Naive B cell (primary cell): Measurements from ENCODE around the gene OTUB1. TPM values are rescaled to one million over a fixed set of nuclear protein-coding genes. Genes with fewer than 3 reads are reported as not detected.

ENCODE experiments used
- ATAC-seq, 2 donors: fragments of 150-1000 bp; cut with Tn5 transposase; 2 replicates each; pipeline ENCODE4 v1.10.0; 2021; ENCODE audit warnings: low read depth in 2 of 2, mild to moderate bottlenecking in 2 of 2, moderate library complexity in 2 of 2
- DNase-seq: peaks from one replicate; pipeline ENCODE4 v3.0.0; 2022
- H3K27ac Mint-ChIP-seq, 6 donors: one replicate each; pipeline ENCODE4 v1.8.0; 2020 to 2022; ENCODE audit warnings: mild to moderate bottlenecking in 6 of 6, mixed read lengths in 6 of 6, moderate library complexity in 5 of 6, inconsistent platforms in 2 of 6
- H3K27me3 Mint-ChIP-seq, 3 donors: one replicate each; pipeline ENCODE4 v1.8.0; 2021 to 2022; ENCODE audit warnings: mixed read lengths in 3 of 3, mild to moderate bottlenecking in 1 of 3
- H3K36me3 Mint-ChIP-seq, 2 donors: one replicate each; pipeline ENCODE4 v1.8.0; 2020 to 2022; ENCODE audit warnings: mixed read lengths in 2 of 2, inconsistent platforms in 1 of 2, mild to moderate bottlenecking in 1 of 2
- H3K4me1 Mint-ChIP-seq, 3 donors: one replicate each; pipeline ENCODE4 v1.8.0; 2020 to 2022; ENCODE audit warnings: mixed read lengths in 3 of 3, inconsistent platforms in 1 of 3, mild to moderate bottlenecking in 1 of 3, moderate library complexity in 1 of 3
- H3K4me3 Mint-ChIP-seq, 8 donors: one replicate each; pipeline ENCODE4 v1.8.0; 2020 to 2022; ENCODE audit warnings: mild to moderate bottlenecking in 8 of 8, mixed read lengths in 8 of 8, moderate library complexity in 8 of 8, inconsistent platforms in 2 of 8
- H3K9me3 Mint-ChIP-seq, 7 donors: one replicate each; pipeline ENCODE4 v1.8.0; 2020 to 2022; ENCODE audit warnings: mixed read lengths in 7 of 7, mild to moderate bottlenecking in 5 of 7, inconsistent platforms in 2 of 7, moderate library complexity in 1 of 7
- polyA plus RNA-seq, 6 donors: library from polyadenylated mRNA; unstranded; fragments of 300-500 nt; fragmentation: Illumina TruSeq; gene quantifications; one replicate each; pipeline ENCODE4 v1.2.3, GENCODE V29; 2021; ENCODE audit warnings: low read depth in 6 of 6

Gene OTUB1, protein sequence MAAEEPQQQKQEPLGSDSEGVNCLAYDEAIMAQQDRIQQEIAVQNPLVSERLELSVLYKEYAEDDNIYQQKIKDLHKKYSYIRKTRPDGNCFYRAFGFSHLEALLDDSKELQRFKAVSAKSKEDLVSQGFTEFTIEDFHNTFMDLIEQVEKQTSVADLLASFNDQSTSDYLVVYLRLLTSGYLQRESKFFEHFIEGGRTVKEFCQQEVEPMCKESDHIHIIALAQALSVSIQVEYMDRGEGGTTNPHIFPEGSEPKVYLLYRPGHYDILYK
- 100 to 1,000 TPM; 101 to 151 (median 113) TPM for polyA plus RNA-seq

DNA sequence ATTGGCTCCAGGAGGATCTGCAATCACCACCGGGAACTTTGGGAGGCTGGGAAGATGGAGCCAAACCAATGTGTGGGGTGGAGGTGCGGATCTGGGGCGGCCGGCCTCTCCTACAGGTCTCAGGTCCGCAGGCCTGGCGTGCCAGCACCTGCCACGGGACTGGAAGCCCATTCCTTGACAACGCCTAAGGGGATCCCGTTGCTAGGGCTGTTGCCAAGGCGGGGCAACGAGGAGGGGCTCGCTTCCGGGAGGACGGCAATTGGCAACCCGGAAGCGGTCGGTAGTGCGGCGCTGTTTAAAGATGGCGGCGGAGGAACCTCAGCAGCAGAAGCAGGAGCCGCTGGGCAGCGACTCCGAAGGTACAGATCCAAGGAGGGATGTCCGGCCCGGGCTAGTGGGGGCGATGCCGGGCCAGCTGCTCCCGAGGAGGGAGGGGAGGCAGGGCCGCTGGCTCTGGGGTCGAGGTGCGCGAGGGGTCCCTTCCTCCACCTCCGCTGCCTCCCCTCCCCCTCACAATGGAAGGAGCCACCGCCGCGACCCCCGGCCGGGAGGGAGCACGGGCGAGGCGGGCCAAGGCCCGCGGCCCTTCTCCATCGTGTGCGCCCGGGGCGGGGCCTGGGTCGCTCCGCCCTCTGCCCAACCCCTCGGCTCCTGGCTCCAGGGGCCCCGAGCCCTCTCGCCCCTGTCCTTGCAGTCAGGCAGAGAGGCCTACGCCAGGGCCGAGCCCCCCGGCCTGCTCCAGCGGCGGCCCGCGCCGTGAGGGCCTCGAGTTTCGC is at the start of gene OTUB1:
TSS of gene OTUB1 (plus strand) at position 283 of the 776 bp plus-strand sequence. CDS start at position 302, 19 bp downstream.
- H3K27ac Mint-ChIP-seq, result peak within 1 kb of the TSS; percentile 98 to 99 (median 98)
- peak within 1 kb of the TSS; percentile 95 to 99 (median 99) for H3K4me3 Mint-ChIP-seq
- DNase-seq, result peak; percentile 77
- ATAC-seq, result peak; percentile 82 to 87
- no peaks in the 10 kb centered on the region for H3K27me3 Mint-ChIP-seq
- peaks cover 34 to 50% (median 40%) of the 10 kb centered on the region in 3 donors for H3K4me1 Mint-ChIP-seq
- H3K9me3 Mint-ChIP-seq, result no peaks in the 10 kb centered on the region
- H3K36me3 Mint-ChIP-seq, result peaks cover 7 to 8% of the 10 kb centered on the region in 2 donors

DNA sequence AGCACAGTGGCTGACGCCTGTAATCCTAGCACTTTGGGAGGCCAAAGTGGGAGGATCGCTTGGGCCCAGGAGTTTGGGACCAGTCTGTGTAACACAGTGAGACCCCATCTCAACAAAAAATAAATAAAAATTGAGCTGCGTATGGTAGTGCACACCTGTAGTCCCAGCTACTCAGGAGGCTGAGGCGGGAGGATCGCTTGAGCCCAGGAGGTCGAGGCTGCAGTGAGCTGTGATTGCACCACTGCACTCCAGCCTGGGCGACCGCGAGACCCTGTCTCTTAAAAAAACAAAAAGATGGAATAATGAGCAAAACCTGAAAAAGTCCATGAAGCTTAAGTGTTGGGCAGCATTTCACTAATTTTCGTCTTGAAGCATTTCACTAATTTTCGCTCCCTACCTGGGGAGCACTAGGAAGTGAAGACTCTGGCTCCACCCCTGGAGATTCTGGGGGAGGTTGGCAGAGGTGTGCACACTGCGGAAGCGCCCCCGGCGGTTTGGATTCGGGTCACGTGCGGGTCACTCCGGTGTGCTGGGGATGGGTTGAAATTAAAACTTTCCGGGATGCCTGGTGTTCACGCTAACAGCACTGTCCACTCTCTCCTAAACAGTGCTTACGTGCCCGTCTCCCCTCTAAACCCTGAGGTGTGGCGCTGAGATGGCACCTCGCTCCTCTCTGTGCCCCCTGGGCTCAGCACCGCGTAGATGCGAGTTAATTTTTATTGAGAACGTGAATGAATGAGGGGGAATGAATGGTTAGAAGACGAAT is 48.3 kb upstream of the OTUB1 start:
- Mint-ChIP-seq H3K27me3 (no peaks in the 10 kb centered on the region), H3K4me3 (peak overlapping the region; percentile 78 to 94 (median 90)), H3K9me3 (no peaks in the 10 kb centered on the region), H3K4me1 (peaks cover 30 to 36% (median 35%) of the 10 kb centered on the region in 3 donors), H3K27ac (peak overlapping the region in 5 of 6 donors; percentile 81 to 95 (median 92)), H3K36me3 (no peaks in the 10 kb centered on the region)
- no peak for DNase-seq
- peak; percentile 7 to 15 for ATAC-seq

DNA sequence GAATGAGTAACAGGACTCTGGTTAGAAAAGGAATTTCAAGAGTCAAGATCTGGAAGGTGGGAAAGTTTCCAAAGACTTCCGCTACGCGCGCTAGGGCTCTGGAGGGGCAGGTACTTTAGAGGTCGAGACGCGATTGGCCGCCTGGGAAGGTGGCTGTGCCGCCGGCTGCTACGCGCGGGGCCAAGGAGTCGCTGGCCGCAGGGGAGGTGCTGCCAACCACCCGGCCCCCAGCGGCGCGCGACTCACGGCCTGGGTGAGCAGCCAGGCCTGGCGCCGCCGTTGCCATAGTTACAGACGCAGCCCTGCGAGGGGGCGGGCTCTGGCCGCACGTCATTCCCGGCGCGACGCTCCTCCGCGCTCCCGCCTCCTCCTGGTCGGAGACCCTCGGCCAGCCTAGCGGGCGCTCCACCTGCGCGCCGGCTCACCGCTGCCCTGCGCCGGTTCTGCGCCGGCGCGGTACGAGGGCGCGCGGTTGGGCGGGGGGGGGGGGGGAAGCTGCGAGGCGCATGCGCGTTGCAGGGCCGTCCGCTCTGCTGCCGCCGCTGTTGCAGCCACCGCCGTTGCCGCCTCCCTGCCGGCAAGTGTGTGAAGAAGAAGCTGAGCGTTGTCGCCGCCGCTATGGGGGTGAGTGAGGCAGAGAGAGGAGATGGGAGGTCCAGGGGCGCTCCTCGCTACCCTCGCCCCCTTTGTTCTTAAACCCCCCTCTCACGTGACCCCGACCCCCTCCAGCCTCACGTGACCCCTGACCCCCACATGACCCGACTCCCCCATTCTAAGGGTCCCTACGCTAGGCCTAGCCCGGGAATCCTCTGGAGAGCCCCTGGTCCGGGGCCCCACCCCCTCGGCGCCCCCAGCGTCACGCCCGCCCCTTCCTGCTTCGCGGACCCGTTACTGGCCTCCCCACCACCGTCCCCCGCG is 47.5 kb upstream of the OTUB1 start, which contains the start of gene NAA40:
TSS of gene NAA40 (plus strand) at position 524 of the 918 bp plus-strand sequence. CDS start at position 619, 95 bp downstream.
- ATAC-seq, result peak; percentile 84 to 86
- Mint-ChIP-seq H3K27me3 (no peaks in the 10 kb centered on the region), H3K27ac (peak within 1 kb of the TSS; percentile 81 to 97 (median 92)), H3K36me3 (no peaks in the 10 kb centered on the region), H3K9me3 (no peaks in the 10 kb centered on the region), H3K4me1 (peaks cover 30 to 43% (median 41%) of the 10 kb centered on the region in 3 donors), H3K4me3 (peak within 1 kb of the TSS; percentile 78 to 94 (median 91))
- DNase-seq, result peak; percentile 89

DNA sequence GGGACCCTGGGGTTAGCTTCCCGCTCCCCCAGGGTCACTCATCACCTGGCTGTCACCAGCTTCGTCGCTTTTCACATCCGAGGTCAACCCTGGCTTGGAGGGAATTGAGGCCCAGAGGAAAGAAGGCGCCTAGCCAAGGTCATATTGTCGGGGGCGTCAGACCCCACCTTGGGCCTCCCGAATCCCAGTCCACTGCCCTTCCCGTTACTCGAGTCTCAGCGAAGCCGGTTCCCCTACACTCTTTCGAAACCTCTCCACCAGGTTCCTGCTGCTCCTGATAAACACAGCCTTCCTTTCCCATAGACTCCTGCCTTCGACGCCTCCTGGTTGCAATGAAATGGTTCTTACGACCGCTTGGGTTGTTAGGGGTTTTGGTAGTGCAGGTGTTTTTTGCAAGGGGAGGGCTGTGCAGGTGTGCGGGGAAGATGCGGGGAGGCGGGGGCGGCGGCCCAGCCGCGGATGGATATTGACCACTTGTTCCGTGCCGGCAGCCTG is 46.8 kb upstream of the OTUB1 start:
- H3K4me1 Mint-ChIP-seq, result peaks cover 36 to 49% (median 47%) of the 10 kb centered on the region in 3 donors
- DNase-seq, result no peak
- H3K27ac Mint-ChIP-seq, result peak overlapping the region; percentile 76 to 97 (median 83)
- H3K36me3 Mint-ChIP-seq, result no peaks in the 10 kb centered on the region
- H3K27me3 Mint-ChIP-seq, result no peaks in the 10 kb centered on the region
- H3K9me3 Mint-ChIP-seq, result no peaks in the 10 kb centered on the region
- ATAC-seq, result no peak
- peak overlapping the region; percentile 78 to 94 (median 91) for H3K4me3 Mint-ChIP-seq

DNA sequence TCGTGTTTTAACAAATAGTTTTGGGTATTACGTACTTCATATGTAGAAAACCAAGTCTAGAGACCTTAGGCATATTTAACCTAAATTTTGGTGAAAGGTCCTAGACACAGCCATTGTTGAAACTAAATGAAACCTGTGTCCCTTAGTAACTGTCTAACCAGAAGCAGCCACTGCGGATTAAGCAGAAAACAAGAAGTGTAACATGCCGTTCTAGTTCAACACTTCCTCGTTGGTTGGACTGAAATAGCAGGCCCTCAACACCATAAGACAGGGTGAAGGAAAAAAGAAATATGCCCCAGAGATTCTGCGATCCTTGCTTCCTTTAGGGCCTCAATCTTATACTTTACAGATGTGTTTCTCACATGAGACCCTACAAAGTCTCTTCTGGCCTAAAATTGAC is 45.5 kb upstream of the OTUB1 start:
- no peaks in the 10 kb centered on the region for H3K9me3 Mint-ChIP-seq
- H3K4me3 Mint-ChIP-seq, result peak overlapping the region; percentile 35 to 93 (median 90)
- no peaks in the 10 kb centered on the region for H3K36me3 Mint-ChIP-seq
- H3K4me1 Mint-ChIP-seq, result peaks cover 36 to 49% (median 47%) of the 10 kb centered on the region in 3 donors
- H3K27me3 Mint-ChIP-seq, result no peaks in the 10 kb centered on the region
- H3K27ac Mint-ChIP-seq, result peak overlapping the region; percentile 59 to 93 (median 89)
- peak; percentile 29 to 38 for ATAC-seq
- peak; percentile 49 for DNase-seq

DNA sequence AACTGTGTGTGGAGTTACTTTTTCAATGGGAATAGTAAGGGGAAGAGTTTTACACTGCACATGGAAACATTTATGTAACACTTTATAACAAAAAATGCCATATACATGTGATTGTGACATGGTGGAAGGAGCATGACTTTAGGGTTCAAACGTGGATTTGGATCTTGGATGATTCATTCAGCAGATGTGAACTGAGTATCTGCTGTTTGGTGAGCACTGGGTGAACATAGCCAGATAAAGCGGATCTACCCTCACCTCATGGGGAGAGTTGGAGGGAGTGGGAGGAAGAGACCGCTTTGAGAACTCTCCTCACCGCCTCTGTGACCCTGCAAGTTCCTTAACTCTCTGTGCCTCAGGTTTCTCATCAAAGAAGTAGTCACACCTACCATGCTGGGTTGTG is 44.3 kb upstream of the OTUB1 start:
- H3K9me3 Mint-ChIP-seq, result no peaks in the 10 kb centered on the region
- DNase-seq, result no peak
- ATAC-seq, result no peak
- H3K27me3 Mint-ChIP-seq, result no peaks in the 10 kb centered on the region
- H3K27ac Mint-ChIP-seq, result peak overlapping the region in 5 of 6 donors; percentile 34 to 89 (median 64)
- no peaks in the 10 kb centered on the region for H3K36me3 Mint-ChIP-seq
- peak overlapping the region in 1 of 8 donors; percentile 88 for H3K4me3 Mint-ChIP-seq
- H3K4me1 Mint-ChIP-seq, result peaks cover 33 to 49% (median 47%) of the 10 kb centered on the region in 3 donors

DNA sequence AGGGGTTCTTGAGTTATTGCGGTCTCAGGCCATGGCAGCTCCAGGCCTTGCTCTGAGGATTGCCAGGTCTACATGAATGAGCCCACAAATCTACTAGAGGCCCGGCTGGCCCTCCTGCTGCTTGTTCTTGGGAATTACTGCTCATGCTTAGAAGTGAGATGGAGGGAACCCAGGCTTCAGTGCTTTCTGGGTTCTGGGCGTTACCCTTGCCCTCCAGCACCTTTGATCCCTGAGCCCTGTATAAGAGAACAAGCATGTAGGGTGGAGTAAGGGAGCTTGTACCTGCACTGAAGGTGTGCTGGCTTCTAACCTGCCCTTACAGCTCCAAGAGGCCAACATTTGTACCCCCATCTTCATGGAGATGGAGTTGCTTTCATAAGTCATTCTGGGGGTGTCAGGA is 43.4 kb upstream of the OTUB1 start:
- Mint-ChIP-seq H3K4me1 (peaks cover 33 to 48% (median 47%) of the 10 kb centered on the region in 3 donors), H3K36me3 (no peaks in the 10 kb centered on the region), H3K4me3 (peak overlapping the region in 3 of 8 donors; percentile 12 to 68 (median 30)), H3K9me3 (no peaks in the 10 kb centered on the region), H3K27ac (peak overlapping the region in 1 of 6 donors; percentile 28), H3K27me3 (no peaks in the 10 kb centered on the region)
- DNase-seq (no peak), ATAC-seq (no peak)

DNA sequence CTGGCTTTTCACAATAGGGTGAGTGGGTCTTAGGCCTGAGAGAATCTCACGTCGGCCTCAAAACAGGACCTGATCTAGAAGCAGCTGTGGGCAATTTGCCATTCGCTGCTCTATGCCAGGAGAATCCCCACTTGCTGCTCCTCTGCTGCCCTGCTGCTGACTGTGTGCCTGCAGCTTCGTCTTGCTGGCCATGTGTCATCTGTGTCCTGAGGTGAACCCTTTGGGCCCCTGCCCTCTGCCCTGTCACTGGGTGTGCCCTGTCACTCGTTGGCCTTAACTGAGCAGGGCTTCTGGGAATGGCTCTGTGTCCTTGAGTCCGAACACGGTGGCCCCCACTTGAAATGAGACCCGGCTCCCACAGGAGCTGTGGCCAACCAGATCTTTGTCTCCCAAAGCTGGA is 41.3 kb upstream of the OTUB1 start:
- Mint-ChIP-seq H3K27me3 (no peaks in the 10 kb centered on the region), H3K36me3 (no peaks in the 10 kb centered on the region), H3K4me3 (peak overlapping the region in 1 of 8 donors; percentile 15), H3K4me1 (peaks cover 19 to 34% (median 32%) of the 10 kb centered on the region in 3 donors), H3K9me3 (no peaks in the 10 kb centered on the region), H3K27ac (peak overlapping the region in 1 of 6 donors; percentile 57)
- no peak for DNase-seq
- no peak for ATAC-seq

DNA sequence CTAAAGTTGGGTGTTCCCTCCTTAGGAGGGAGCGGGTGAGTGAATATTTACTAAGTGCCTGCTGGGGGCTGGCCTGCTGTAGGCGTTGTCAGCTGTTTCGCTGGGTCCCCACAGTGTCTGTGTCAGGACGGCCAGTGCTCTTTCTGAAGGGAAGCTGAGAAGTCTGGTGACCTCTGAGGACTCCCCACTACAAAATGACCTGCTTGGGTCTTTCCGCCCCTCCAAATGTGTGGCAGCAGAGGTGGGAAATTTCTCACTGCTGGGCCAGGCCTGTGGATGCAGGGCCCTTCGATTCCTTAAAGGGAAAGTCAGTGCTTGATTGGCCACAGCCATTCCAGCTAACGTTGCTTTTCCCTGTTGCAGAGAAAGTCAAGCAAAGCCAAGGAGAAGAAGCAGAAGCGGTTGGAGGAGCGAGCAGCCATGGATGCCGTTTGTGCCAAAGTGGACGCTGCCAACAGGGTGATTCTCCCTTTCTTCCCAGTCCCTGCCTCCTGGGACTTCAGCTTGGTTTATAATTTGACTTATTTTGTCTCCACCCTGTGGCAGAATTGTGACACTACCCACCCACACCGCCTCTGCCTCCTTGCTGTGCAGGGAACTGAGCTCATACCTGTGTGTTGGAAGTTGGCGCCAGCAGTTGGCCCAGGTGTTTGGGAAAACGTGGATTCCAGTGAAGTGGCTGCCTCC is 40.6 kb upstream of the OTUB1 start:
- ATAC-seq (peak; percentile 48 to 65), DNase-seq (peak; percentile 35)
- Mint-ChIP-seq H3K36me3 (no peaks in the 10 kb centered on the region), H3K4me1 (peaks cover 14 to 28% (median 26%) of the 10 kb centered on the region in 3 donors), H3K4me3 (peak overlapping the region in 1 of 8 donors; percentile 3), H3K27ac (no peak overlapping the region), H3K27me3 (no peaks in the 10 kb centered on the region), H3K9me3 (no peaks in the 10 kb centered on the region)

DNA sequence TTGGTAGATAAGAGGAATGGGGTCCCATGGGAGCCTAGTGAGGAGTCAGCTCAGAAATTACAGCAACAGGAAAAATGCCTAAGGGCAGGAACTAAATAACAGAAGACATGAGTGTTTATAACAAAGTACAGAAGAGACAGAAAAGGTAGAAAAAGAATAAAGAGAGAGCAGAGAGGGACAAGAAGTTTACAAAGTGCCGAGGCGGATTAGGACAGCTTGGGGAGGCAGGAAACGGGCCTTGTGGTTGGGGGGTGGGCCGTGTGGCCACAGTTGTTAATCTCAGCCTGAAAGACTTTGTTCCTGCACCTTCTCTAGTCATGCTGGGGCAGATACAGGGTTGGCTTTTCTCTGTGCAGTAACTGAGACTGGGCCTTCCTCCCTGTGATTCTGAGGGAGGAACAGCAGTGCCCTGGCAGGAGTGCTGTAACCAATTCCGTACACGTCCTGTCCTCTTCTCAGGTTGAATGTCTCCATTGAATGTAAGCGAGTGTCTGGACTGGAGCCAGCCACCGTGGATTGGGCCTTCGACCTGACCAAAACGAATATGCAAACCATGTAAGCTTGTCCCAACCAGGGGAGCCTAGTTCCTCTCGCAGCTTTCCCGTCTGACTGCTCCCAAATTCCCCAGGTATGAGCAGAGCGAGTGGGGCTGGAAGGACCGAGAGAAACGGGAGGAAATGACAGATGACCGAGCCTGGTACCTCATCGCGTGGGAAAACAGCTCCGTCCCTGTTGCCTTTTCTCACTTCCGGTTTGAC is 34.3 kb upstream of the OTUB1 start:
- Mint-ChIP-seq H3K27ac (peak overlapping the region; percentile 24 to 87 (median 76)), H3K27me3 (no peaks in the 10 kb centered on the region), H3K4me3 (peak overlapping the region in 1 of 8 donors; percentile 59), H3K4me1 (peaks cover 6 to 11% (median 10%) of the 10 kb centered on the region in 3 donors), H3K36me3 (peaks cover 9 to 10% of the 10 kb centered on the region in 2 donors), H3K9me3 (no peaks in the 10 kb centered on the region)
- DNase-seq (no peak), ATAC-seq (no peak)

DNA sequence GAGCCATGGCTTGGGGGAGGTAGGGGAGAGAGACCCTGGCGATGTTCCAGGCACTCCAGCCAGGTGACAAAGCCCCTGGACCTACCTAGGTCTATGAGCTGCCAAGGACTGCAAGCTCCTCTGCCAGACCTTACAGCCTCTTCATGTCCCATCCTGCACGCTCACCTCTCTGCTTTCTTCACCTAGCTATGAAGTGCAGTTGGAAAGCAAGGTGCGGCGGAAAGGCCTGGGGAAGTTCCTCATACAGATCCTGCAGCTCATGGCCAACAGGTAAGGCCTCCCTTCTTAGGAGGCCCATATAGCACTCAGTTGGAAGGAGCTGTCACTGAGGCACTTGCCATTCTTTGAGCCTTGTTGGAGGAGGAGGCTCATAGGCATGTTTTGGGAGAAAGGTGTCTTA is 33.7 kb upstream of the OTUB1 start:
- Mint-ChIP-seq H3K9me3 (no peaks in the 10 kb centered on the region), H3K36me3 (peaks cover 9 to 10% of the 10 kb centered on the region in 2 donors), H3K4me3 (no peak overlapping the region), H3K4me1 (peaks cover 6 to 11% (median 10%) of the 10 kb centered on the region in 3 donors), H3K27me3 (no peaks in the 10 kb centered on the region), H3K27ac (peak overlapping the region in 2 of 6 donors; percentile 24 to 32)
- DNase-seq, result no peak
- ATAC-seq, result no peak
